GM21447 (cell line): ENCODE measurements around the gene EID1.

Experiments used
- ATAC-seq: cut with Tn5 transposase; IDR thresholded peaks from one replicate; pipeline ENCODE4 v1.9.1; 2021; ENCODE audit not compliant: unreplicated experiment

Gene EID1

DNA sequence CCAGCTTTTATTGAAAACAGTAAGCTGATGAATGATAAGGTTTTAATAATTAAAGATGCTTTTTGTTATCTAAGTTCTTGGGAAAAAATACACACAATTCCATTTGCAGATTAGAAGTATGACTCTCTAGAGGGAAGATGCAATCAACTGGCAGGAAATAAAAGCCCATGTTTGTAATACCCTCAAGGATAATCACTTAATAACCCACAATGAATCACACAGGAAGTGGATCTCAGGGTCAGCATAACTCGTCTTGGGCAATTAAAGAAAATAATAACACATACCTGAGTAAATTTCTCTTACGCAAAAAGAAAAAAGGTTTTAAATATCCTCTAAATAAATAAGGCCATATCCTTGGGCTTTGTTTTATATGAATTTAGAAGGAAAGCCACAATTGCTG, 9.4 kb upstream of the EID1 start:
- ATAC-seq: no peak

DNA sequence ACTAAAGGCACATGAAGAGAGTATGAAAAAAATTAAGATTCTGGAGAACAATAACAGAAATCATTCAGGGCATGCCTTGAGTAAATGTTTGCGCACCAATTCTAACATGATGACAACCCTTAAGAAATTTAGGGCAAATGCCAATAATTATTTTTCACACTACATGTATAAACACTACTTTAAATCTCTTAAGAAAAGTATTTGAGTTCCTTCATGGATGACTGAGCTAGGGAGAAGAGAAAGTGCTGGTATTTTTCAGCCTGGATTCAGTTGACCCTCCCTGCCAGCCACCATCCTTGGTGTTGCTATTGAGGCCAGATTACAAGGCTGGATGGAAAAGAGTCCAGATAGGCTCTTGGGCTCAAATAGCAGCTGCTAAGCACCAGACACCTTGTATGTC, 8.0 kb upstream of the EID1 start:
- no peak for ATAC-seq

DNA sequence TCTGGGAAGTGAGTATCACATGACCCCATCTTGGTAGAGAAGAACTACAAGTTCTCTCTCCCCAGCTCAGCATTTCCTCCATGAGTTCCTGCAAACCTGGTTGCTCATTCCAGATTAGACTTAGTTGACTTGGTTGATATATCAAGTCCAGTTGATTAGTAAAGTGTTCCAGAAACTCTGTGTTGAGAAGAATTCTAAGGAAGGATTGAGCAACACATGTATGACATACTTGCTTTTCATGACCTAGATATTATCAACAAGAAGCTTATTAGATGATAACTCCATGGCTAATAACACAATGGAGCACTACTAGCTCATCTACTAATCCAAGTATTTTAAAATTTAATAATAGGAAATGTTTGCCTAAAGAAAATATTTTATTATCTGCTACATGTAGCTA, 6.4 kb upstream of the EID1 start:
- ATAC-seq: no peak

DNA sequence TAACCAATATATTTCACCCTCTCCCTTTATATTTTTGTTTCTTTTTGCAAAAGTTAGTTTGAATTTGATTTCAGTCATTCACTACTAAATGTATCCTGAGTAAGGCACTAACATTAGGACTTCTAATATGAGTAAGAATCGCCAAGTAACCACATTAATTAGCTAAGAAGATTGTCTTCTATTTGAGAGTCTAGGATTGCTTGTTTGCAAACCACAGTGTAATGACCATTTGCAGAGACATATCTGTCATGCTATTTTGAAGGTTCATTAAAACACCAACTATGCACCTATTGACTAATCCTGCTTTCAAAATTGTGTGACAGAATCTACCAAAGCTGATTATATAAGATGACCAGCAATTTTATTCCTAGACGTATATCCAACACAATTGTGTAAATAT, 5.3 kb upstream of the EID1 start:
- no peak for ATAC-seq

DNA sequence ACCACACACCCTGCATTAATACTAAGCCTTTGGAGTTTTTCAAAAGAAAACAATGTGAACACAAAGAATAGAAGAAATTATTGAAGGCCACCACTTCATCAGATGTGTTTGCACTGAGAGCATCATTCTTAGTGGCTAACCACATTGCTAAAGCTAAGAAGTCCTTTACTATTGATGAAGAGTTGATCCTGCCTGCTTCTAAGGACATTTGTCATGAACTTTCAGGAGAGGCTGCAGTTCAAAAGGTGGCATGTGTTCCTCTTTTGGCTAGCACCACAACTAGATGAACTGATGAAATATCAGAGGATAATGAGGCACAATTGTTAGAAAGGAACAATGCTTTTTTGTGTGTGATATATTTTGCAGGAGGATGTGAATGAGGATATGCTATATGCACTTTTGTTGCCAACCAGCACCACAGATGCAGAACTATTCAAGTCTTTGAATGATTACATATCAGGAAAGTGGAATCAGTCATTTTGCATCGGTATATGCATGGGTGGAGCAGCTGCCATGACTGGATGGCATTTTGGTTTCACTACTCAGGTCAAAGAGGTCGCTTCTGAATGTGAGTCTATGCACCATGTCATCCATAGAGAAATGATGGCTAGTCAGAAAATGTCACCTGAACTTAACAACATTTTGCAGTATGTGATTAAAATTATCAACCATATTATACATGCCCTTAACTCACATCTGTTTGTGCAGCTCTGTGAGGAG, 2.5 kb upstream of the EID1 start:
- ATAC-seq: no peak

DNA sequence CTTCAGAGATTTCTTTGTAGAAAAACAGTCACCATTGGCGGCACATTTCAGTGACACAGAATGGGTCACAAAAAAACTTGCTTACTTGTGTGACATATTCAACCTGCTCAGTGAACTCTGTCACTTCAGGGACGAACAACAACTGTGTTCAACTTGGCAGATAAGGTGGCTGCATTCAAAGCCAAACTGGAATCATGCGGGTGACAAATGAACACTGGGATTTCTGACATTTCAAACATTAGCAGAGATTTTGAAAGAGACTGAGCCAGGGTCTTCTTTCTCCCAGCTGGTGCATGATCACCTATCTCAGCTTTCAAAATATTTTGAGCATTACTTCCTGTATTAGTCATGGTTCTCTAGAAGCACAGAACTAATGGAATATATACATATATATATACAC, 1.9 kb upstream of the EID1 start:
- ATAC-seq: no peak

DNA sequence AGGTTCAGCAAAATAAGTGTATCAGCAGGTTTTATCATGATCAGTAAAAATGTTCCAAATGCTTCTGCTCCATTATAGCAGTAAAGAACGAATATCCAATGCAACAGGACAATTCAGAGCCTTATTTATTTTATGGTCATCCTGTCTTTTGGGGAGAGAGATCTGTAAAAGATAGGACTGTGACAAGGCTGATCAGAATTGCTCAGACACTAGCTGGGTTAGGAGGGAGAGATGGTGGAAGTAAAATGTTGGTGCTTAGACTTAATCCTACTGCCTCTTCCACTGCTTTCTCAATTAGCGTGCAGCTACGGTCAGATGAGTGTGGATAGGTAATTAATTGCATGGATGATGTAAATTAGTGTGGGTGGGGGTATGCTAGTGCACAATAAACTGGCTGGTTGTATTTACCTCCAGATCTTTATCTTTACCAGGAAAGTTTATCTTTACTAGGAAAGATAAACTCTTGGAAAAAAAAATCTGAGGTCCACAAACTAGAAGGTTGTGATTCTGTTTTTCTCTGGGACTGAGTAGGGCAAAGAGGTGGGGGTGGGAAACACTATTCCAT, 2.2 kb downstream of the EID1 start:
- ATAC-seq: no peak

DNA sequence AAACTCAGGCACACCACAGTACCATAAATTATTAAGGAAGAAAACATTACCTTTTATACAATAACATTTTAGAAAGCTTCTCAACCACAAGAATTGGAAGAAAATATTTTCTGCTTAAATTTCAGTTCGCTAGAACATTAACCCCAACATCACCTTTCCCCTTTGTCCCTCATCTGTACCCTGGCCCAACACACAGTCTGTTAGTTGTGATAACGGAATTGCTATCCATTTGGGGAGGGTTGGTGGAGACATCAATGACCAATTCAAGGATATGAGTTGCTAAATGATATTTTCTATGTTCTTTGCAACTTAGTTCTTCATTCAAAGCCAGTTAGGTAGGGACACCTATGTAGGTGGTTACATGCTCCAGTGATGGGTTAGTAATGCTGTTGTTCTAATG, 5.8 kb downstream of the EID1 start:
- no peak for ATAC-seq

DNA sequence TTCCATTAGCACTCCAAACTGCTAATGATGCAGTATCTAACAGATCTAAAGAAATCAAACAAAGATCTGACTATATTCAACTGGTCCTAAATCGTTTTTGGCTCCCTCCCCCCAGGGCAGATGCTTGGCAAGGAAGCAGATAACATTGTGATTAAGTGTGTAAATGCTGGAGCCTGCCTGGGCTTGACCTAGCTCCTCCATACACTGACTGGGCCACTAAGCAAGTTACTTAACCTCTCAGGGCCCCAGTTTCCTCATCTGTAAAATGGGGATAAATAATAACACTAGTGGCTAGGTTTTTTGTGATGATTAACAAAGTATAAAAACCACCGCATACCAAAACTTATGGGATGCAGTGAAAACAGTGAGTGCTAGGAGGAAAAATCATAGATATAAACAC, 9.2 kb downstream of the EID1 start:
- ATAC-seq: no peak

DNA sequence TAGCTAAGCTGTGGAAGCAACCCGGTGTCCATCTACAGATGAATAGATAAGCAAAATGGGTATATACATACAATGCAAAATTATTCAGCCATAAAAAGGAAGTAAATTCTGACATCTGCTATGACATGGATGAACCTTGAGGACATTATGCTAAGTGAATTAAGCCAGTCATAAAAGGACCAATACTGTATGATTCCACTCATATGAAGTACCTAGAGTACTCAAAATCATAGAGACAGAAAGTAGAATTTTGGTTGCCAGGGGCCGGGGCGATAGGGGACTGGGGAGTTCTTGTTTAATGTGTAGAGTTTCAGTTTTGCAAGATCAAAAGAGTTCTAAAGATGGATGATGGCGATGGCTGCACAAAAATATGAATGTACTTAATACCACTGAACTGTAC, 10.3 kb downstream of the EID1 start:
- ATAC-seq: no peak

DNA sequence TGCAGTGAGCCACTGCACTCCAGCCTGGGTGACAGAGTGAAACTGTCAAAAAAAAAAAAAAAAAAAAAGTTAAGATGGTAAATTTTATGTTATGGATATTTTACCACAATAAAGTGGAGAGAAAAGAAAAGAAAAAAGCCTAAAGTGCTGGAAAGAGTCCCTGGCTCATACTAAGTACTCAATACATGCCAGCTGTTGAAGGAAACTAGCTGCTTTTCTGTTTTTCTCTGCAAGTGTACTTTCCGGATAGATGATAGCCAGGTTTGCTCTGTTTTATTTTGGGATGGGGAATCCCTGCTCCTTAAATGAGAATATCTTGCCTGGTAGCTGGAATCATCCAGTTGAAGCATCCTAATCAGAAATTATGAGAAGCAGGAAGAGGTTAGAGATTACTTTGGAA, 10.9 kb downstream of the EID1 start:
- ATAC-seq: no peak

DNA sequence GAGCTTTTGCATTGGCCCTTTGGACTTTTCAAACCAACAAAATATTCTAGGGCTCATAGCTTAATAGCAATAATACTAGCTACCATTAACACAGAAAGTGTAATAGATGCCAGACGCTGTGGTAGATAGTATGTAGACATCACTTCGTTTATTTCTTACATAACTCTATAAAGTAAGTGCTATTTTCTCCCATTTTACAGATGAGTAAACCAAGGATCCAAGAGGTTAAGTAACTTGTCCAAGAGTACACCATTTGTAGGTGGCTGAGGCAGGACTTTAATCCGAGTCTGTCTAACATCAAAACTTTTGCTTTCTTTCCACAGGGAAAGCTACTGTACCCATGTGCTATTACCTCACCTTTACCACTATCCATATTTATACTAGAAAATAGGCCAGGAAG, 12.0 kb downstream of the EID1 start:
- no peak for ATAC-seq

DNA sequence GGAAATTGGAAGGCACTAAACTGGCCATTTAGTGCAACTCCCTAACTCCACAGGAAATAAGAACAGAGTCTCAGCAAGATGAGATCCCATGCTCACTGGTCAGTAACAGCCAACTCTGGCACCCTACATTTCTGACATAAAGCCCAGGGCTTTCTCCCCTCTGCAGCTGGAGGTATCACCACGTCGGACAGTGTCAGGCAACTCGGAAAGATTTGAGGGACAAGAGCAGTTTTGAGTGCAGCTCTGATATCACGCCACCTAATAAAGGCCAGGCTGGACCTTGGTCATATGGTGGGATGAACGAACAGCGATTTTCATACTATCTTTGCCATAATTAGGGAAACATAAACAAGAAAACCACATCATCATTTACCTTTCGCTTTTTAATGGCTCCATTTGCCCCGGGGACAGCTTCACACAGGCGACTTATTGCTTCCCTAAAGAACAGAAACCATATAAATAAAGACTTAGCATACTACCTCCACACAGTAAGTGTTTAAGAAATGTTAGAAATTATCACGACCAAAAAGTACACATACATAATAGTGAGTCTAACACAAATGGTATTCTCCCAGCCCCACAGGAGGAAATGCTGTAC, 12.5 kb downstream of the EID1 start:
- ATAC-seq: no peak

DNA sequence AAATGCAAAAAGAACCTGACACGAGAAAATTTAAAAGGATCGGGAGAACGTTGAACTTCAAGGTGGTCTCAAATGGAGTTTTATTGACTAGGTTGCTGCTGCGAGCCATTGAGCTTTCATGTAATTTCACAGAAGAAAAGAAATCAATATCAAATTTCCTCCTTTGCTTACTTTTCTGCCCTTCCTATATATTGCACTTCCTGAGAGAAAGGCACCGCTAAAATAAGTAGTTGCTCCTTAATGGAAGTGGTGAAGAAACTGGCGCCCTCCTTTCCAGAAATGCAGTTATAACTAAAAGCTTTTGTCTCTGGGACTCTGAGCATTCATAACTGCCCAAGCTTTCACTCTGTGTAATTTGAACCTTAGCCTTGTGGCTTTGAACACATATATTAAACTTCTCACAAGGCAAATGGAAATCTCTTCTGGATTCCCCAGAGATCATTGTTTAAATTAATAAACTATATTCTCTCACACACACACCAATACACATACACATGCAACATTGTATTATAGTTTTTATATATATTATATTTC, 13.4 kb downstream of the EID1 start:
- no peak for ATAC-seq

DNA sequence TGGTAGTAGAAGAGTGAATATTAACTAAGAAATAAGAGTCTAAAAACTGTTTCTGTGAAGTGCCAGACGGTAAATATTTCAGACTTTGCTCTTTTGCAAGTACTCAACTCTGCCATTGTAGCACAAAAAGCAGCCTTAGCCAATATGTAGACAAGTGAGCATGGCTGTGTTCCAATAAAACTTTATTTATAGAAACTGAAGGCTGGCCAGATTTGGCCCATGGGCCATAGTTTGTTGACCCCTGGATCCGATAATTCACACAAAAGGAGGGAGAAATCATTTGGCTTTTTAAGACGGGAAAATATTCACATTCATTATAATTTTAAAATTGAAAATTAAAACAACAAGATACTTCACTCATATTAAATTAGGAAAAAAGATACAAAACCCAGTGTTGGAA, 15.4 kb downstream of the EID1 start:
- ATAC-seq: no peak

DNA sequence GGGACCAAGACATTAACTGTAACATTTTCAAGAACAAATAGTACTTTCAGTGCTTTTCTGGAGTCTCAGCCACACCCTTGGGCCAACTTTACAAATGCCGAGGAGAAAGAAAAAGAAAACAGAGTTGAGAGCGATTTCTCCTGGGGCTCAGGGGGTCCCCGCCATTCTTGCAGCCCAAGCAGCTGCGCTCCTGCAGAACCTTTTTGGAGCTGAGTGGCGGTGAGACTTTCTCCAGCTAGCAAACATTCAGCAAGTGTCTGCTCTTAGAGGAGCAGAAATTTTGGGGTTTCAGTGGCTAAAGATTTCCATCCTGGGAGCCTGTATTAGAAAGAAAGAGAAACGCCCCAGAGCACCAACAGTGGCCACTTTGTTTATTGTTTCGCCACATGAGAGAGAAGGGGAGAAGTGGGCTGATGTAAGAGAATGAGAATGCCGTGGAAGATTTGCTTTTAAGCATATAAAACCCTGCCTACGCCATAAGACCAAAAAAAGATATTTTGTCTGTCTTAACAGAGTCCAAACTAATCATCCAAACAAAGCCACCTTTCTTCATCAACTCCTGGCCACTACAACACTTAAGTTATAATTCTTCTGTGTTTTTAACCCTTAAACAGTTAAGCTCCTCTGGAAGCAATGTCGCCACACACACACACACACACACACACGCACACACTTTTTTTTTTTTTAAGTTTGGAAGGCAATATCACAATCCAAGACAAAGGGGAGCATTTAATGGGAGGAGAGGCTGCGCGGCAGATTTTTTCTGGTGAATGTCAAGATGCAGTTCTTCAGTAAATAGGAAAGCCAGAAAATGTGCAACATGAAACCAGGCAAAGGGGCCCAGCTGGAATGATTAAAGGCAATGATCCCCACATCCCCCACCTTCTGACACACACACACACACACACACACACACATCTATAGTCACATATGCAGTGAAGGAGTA, 19.2 kb downstream of the EID1 start:
- no peak for ATAC-seq

DNA sequence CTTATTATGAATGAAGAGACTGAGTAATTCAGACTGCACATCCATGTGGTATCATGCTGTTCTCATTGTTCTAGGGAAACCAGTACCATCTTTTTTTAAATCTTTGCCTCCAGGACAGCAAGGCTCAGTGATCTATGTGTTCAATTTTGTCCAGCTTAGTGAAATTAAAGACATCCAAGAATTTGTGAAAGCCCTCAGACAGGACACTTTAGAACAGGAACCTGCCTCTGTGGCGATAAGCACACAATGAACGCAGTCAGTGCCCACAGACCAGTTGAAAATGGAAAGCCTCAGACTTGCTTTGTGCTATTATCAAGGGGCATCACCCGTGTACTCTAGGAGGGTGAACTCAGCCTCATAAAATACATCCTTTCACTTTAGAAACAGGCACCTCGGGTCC, 20.1 kb downstream of the EID1 start:
- no peak for ATAC-seq

DNA sequence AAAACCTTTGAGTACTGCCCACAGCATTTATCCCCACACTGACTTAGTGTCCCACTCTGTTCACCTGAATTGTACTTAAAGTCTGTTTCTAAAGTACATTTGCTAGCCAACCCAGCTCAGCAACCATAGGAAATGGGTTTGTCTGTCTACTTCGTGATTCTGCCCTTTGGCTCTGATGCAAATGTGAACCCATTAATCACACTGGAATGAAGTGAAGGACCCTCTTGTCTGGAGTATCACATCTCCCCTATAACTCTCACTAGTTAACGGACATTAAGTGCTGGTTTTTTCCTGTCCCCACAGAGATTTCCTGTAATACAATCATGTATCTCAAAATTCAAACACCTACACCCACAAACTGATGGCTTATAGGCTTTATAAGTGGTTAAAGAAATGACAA, 20.5 kb downstream of the EID1 start:
- no peak for ATAC-seq

DNA sequence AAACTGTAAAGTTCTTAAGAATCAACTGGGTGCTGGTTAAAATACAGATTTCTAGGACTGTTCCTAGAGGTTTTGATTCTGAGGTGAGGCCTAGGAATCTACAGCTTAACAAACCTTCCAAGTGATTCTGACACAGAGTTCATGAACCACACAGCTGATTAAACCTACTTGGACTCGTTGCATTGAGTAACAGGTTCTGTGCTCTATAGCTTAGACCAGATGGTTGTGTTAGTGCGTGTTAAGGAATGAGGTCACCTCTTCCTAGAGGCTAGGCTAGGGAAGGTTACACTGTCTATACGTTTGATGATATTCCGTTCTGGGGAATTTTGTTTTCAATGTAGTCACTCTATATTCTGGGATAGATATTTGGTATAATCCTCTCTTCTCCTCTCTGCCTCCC, 21.9 kb downstream of the EID1 start:
- no peak for ATAC-seq

DNA sequence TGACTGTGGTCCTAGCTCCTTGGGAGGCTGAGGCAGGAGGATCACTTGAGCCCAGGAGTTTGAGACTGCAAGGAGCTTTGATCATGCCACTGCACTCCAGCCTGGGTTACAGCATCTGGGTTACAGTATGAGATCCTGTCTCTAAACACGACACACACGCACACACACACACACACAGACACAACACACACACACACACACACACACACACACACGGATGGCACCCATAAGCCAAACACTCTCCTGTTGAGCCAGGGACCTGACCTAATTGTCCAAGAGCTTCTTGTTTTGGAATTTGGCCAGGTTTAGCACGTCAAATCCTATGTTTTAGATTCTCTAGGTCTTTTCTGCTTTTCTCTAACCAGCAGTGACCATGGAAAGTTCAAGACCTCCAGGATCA, 26.8 kb downstream of the EID1 start:
- no peak for ATAC-seq

DNA sequence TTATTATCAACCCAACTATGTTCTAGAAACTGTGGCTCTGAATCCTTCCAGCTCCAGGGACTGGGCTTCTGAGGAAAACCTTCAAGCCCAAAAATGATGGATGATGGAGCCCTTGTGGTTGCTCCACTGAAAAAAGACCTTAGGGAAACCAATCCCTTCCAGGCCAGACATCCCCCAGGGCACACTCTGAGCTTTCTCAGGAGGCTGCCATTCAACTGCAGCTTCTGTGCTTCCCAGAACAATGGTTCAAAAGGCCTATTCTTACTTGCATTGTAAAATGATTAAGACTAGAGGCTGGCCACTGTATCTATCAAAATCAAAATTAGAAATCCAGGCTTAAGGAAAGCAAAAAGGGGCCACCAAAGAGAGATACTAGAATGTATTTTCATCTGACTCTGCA, 27.3 kb downstream of the EID1 start:
- no peak for ATAC-seq

DNA sequence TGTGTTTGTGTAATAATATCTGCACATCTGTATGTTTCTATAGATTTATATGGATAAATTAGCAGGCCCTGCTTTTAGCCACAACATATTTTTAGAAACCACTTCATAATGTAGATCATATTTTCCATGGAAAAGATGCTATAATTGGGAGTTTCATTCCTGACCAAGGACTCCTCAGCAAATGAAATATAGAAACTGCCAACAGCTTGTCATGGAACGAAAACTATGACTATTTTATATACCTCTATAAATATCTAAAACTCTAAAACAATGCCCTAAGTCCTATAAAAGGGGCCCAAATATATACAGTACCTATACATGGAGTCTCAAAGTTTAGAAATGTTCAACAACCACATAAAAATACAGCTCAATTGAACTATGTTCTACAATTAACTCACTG, 27.9 kb downstream of the EID1 start:
- no peak for ATAC-seq
